Uterus (tissue), 2 donors: ENCODE results near the gene SEC22C.

Source experiments
- POLR2A ChIP-seq, 2 donors: fragments of 450-650 bp; IDR thresholded peaks; one replicate each; pipeline ENCODE4 v1.6.1; 2016; ENCODE audit warnings: antibody characterized with exemption in 2 of 2, mild to moderate bottlenecking in 1 of 2, moderate library complexity in 1 of 2
- TF ChIP-seq, protein P1 (sequence below), 4 experiments: fragments of 200-600 bp in 2 of 4; fragments of 450-650 bp in 2 of 4; sonication (generic) in 2 of 4; IDR thresholded peaks; one replicate each; pipeline ENCODE4 v1.5.1; 2016 to 2019; ENCODE audit warnings: antibody characterized with exemption in 4 of 4, mild to moderate bottlenecking in 2 of 4, moderate library complexity in 1 of 4

DNA sequence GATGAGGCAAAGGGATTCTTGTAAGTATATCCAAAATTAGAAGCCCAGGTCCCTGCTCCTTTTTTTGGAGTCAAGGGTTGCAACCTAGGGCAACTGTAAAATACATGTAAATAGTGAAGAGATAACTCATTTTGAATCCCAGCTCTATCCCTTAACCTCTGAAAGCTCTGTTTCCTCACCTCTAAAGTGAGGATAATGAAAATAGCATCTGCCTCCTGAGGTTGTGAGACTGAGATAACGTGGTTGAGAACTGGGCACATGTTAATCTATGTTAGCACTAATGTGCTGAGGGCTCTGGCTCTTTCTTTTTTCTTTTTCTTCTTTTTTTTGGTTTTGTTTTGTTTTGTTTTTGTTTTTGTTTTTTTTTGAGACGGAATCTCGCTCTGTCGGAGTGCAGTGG lies 13.9 kb upstream of the SEC22C start:
- no peak for TF ChIP-seq POLR2A (IDR thresholded peaks at IDR 0.05)
- TF ChIP-seq, protein P1, sequence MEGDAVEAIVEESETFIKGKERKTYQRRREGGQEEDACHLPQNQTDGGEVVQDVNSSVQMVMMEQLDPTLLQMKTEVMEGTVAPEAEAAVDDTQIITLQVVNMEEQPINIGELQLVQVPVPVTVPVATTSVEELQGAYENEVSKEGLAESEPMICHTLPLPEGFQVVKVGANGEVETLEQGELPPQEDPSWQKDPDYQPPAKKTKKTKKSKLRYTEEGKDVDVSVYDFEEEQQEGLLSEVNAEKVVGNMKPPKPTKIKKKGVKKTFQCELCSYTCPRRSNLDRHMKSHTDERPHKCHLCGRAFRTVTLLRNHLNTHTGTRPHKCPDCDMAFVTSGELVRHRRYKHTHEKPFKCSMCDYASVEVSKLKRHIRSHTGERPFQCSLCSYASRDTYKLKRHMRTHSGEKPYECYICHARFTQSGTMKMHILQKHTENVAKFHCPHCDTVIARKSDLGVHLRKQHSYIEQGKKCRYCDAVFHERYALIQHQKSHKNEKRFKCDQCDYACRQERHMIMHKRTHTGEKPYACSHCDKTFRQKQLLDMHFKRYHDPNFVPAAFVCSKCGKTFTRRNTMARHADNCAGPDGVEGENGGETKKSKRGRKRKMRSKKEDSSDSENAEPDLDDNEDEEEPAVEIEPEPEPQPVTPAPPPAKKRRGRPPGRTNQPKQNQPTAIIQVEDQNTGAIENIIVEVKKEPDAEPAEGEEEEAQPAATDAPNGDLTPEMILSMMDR (IDR thresholded peaks at IDR 0.05) = no peak
